ENCODE data around the gene TFB2M.
"Not testable (repeated sequence)": the region's sequence is repeated elsewhere in the genome, so short reads cannot be mapped to it uniquely, and the experiment has no call there.

TFB2M gene

DNA sequence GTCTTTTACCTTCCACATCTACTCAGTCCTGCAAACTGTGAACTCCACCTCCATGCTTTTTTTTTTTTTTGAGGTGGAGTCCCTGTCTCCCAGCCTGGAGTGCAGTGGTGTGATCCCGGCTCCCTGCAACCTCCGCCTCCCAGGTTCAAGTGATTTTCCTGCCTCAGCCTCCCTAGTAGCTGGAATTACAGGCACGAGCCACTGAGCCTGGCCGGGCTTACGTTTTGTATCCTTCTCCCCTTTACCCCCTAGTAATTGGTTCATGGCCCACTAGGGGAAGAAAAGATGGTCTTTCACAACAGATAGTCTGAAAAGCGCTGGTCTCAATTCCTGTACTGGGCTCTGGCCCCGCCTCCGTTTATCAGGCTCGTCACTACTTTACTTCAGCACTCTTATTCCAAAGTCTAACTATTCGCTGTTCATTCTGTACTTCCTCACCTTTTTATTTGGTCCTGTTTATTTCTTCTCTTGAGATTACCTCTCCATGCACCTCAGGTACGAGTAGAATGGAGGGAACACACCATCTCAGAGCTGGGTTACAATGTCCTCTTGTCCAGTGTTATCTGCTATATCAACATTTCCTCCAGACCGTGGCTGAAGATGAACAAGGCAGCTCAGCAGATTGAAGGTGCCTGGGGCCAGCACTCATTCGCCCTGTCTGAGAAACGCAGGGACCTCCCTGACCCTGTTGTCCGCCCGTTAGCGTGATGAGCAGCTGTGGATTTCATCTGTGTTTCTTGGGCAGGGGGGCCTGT is 16.4 kb upstream of the TFB2M start:
- DNase-seq (ENCODE audit: low read depth): no peak

- DNase-seq (ENCODE audit: low read depth): no peak
Observed at GRCh38 chr1:246580497-246581370, 14.7 kb upstream of the TFB2M start.

DNA sequence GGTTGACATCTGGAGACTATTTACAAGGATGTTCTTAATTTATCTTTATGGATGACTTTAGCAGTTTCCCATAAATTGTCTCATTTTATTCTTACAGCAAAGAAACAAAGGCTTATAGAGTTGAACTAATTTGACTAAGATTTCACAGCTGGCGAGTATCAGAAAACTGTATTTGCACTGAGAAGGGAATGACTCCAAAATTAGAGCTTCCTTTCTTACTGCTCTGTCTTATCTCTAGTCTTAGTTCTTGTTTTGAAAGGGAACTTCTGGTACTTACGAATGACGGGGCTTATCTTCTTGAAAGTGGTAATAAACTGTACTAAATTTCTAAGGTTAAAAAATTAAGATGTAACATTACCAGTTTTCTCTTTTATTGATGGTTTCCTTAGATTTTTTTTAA is 13.8 kb upstream of the TFB2M start:
- peak; percentile 35 for DNase-seq (ENCODE audit: low read depth)

DNA sequence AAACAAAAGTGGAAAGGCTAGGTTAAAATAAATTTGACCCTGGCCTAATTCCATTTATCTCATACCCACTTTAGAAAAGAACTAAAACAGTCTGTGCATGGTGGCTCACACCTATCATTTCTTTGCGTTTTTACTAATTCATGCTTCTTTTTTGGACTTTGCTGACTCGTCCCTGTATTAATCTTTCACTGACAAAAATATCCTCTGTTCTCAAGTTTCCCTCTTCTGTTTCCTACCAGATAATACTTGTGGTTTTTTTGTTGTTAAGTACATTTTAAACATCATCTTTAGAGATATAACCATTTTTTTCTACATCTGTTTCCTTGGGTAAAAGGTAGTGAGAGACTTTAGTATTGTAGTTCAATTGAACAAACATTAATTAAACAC is 11.7 kb upstream of the TFB2M start:
- DNase-seq (ENCODE audit: low read depth): no peak

DNA sequence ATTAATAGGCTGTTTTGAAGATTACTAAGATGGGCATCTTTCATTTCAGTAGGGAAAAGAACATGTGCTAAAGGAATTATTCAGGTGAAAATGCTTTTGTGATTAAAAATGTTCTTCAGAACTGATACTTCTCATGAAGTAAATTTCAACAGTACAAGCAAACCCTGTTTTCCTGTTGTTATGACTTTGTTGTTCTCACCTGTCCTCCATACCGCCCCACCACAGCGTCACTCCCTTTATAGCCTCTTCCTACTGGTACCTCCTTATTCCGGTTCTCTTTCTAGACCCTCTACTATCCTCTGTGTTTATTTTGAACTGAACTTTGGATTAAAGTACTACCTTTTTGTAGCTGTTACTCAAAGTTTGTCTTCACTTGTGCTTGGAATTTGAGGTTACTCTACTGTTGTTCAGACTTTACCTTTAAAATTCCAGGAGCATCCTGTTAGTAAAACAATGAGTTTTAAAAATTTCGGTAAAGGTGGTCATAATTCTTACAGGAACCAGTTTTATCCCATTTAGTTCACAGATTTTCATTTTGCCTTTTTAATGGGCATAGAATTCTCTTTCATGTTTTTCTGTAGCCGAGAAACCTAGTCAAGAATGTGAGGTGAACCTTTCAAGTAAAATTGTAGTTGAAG is 11.1 kb upstream of the TFB2M start:
- no peak for DNase-seq (ENCODE audit: low read depth)

GRCh38 chr1:246576709-246577032 is 10.6 kb upstream of the TFB2M start:
- no peak for DNase-seq (ENCODE audit: low read depth)

GRCh38 chr1:246573491-246573890 is 7.4 kb upstream of the TFB2M start:
- DNase-seq (ENCODE audit: low read depth): no peak

GRCh38 chr1:246572785-246573184 is 6.7 kb upstream of the TFB2M start:
- DNase-seq (ENCODE audit: low read depth): no peak

- DNase-seq (ENCODE audit: low read depth): no peak
Observed at GRCh38 chr1:246571953-246572352, 5.9 kb upstream of the TFB2M start.

- DNase-seq (ENCODE audit: low read depth): not testable (repeated sequence)
Observed at GRCh38 chr1:246571309-246571708, 5.2 kb upstream of the TFB2M start.

DNA sequence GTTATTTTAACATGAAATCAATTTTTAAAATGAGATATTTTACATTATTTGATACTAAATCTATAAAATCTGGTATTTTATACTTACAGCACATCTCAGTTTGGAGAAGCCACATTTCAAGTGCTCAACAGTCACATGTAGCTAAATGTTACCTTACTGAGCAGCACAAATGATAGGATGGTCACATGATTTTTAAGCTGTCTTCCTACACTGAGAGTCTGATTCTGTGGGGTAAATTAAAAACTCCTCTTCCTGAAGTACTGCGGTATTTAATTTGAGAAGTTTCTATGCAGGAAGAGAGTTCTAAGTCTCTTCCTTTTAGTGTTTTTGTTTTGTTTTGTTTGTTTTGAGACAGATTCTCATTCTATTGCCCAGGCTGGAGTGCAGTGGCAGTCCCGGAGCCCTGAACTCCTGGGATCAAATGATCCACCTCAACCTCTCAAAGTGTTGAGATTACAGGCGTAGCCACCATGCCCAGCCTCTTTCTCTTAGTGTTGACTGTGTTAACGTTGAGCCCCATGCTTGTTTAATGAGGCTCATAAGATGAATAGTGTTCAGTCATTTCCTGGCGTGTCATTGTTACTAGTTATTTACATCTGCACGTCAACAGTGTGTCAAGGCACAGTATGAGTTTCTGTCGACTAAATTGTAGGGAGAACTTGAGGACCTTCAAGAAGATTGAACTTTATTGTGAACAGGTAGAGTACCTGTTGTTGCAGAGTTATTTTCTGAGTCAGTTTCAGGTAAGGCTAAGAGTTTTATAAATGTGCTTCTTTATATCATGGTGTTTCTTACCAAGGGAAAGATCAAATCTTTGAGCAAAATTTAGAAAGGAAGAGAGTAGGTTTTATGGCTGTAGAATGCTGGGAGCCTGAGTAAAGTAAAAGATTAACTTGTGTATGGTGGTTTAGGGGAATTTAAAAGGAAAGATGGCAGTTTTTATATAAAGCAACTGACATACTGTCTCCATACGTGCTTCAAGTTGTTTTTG is 3.5 kb upstream of the TFB2M start:
- peak; percentile 27 for DNase-seq (ENCODE audit: low read depth)

DNA sequence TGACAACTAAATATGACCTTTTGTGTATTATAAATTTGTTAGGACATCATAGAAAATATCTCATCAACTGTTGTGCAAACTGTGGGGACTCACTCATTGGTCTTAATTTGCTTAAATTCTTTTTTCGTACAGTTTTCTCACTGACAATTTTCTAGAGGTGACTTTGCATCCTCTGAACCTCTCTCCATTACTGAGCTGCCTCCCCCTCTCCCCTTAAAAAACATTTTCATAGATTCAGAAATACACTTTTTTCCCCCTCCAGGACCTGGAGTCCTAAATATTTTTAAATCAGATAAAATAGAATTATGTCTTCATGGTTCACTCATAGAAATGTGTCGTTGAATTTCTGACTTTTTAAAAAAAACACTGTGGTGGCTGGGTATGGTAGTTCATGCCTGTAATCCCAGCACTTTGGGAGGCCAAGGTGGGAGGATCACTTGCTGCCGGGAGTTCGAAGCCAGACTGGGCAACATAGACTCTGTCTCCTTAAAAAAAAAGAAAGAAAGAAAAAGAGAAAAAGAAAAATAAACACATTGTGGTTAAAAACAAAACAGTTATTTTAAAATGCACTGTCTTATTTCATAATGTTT is 1.7 kb upstream of the TFB2M start:
- DNase-seq (ENCODE audit: low read depth): no peak

DNA sequence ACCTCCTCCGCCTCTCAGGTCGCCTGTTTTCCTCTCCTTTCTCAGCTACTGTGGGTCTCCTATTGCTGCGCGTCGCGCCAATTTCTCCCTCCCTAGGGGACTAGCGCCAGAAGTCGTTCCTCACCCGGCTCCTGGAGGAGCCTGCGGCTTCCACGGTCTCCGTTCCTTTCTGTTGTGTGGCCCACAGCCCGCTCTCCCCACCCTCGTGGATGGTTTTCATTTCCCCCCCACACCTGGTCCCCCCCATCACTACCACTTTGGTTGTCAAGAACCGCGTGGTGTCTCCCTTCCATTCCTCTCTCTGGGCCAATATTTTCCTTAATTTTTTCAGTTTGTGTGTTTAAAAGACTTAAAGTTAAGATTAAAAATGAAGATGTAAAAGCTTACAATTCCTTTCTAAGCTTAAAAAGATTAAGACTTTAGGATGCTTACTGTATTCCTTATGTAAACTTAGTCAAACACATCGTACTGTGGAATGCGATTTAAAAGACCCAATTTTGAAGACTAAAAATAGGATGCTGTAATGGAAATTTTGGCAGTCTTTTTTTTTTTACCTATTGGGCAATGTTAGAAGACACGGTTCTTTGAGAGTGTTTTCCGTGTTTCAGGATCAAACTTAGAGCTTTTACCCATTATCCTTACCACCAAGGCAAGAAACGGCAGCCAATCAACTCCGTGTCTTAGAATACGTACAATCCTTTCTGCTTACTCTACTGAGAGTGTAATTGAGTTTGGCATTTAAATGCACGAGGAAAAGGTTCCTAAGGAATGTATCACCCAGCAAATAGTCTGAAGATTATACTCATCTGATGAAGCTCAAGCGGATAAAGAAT is 968 bp upstream of the TFB2M start:
- DNase-seq (ENCODE audit: low read depth): peak; percentile 56

DNA sequence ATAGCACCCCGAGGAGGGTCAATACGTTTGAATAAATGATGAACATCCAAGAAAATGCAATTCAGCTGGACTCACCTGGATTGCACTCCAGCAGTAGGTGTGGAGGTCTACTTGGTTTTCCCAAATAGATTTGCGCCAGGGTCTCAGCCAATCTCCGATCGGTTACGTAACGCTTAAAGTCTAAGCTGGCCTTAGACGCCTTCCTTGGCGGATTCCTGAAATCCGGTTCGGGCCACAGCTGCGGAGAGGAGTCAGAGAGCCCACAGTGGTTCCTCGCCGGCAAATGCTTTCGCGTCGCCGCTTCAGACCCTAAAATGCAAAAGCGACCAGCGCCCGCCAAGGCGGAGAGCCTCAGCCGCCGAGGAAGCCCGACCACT is 322 bp downstream of the TFB2M start:
- no peak for DNase-seq (ENCODE audit: low read depth)

DNA sequence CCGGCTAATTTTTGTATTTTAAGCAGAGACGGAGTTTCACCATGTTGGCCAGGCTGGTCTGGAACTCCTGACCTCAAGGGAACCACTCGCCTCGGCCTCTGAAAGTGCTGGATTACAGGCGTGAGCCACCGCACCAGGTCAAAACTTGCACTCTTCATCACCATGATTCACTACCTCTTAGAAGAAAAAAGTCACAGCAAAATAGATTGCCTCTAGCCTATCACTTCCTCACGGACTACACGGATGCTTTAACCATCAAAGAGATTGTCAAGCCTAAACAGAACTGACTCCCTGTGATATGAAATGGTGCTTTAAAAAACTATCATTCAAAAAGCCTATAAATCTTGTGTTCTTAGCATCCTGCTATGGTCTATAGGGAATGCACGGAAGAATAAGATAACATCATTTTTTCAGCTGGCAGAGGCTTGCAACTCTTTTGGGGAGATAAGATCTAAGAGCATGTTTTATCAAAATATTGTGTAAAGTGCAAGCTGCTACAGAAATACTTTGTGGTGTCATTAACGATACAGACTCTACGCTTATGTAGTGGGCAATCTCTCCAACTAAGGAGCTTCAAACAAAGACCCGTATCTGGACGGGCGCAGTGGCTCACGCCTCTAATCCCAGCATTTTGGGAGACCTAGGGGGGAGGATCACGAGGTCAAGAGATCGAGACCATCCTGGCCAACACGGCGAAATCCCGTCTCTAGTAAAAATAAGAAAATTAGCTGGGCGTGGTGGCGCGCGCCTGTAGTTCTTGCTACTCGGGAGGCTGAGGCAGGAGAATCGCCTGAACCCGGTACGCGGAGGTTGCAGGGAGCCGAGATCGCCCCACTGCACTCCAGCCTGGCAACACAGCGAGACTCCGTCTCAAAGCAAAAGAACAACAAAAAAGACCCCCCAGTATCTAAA is 966 bp downstream of the TFB2M start:
- DNase-seq (ENCODE audit: low read depth): no peak

DNA sequence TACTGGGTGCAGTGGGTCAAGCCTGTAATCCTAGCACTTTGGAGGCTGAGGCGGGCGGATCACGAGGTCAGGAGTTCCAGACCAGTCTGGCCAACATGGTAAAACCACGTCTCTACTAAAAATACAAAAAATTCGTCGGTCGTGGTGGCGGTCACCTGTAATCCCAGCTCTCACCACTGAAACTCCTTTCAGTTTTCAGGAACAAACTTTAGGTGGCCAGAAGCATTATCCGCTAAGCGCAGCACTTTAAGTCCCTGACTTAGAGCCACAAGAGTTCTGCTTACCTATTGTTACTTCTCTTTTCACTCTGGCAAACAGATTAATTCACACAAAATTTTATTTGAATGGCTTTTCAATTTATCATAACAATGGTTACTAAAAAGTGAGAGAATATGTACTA is 5.2 kb downstream of the TFB2M start:
- not testable (repeated sequence) for DNase-seq (ENCODE audit: low read depth)

DNA sequence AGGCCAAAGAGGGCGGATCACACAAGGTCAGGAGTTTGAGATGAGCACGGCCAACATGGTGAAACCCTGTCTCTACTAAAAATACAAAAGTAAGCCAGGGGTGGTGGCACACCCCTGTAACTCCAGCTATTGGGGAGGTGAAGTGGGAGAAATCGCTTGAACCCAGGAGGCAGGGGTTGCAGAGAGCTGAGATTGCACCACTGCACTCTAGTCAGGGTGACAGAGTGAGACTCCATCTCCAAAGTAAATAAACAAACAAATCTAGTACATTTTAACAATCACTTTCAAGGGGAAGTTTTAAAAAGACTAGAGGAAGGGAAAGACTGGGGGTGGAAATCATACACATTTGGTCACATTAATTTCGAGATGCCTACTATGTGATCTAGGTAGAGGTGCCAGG is 6.8 kb downstream of the TFB2M start:
- no peak for DNase-seq (ENCODE audit: low read depth)

DNA sequence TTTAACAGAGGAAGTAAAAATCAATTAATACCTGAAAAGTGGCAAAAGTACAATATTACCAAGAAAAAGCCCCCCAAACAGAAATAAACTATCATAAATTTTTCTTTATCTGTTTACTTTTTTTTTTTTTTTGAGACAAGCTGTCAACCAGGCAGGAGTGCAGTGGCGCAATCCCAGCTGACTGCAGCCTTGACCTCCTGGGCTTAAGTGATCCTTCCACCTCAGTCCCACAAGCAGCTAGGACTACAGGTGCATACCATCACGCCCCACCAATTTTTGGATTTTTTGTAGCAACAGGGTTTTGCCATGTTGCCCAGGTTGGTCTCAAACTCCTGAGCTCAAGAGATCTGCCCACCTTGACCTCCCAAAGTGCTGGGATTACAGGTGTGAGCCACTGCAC is 8.0 kb downstream of the TFB2M start:
- DNase-seq (ENCODE audit: low read depth): no peak

DNA sequence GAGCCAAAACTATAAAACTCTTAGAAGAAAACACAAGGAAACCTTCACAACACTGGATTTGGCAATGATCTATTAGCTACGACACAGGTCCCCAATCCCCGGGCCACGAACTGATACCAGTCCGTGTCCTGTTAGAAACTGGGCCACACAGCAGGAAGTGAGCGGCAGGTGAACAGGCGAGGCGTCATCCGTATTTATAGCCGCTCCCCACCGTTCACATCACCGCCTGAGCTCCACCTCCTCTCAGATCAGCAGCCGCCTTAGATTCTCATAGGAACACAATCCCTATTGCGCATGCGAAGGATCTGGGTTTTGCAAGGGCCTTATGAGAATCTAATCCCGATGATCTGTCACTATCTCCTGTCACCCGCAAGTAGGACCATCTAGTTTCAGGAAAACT is 11.9 kb downstream of the TFB2M start:
- DNase-seq (ENCODE audit: low read depth): no peak

DNA sequence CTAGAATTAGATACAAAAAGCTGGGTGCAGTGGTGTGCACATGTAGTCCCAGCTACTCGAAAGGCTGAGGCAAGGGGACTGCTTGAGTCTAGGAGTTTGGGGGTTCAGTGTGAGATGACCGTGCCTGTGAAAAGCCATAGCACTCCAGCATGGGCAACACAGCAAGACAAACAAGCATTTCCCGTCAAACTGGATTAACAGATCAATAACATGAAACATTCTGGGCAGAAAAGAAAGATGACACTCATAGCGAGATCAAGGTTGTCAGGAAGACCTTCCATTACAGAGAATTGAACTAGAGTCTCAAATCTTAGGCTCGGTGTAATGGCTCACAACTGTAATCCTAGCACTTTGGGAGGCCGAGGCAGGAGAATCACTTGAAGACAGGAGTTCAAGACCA is 14.0 kb downstream of the TFB2M start:
- DNase-seq (ENCODE audit: low read depth): no peak
